HL-60 (cell line): ENCODE data around the gene TGFB1I1.

Experiments
- DNase-seq, 2 experiments: peaks; one replicate each; pipeline ENCODE4 v3.0.0-alpha.2; 2010 to 2020; ENCODE audit warnings: low read depth in 1 of 2, low spot score in 1 of 2
- H3K27ac ChIP-seq: fragments of 250-450 bp; sonication (Bioruptor Pico); replicated peaks from 2 replicates; pipeline ENCODE4 v1.5.1; 2020; ENCODE audit warnings: mild to moderate bottlenecking, moderate library complexity
- H3K27me3 ChIP-seq: fragments of 250-450 bp; sonication (Bioruptor Pico); 2 replicates; pipeline ENCODE4 v1.5.1; 2021; ENCODE audit warnings: mild to moderate bottlenecking, moderate library complexity; ENCODE audit not compliant: insufficient read depth, poor library complexity, severe bottlenecking
- H3K4me3 ChIP-seq: replicated peaks from 2 replicates; pipeline ENCODE4 v1.5.1; 2011; ENCODE audit warnings: mild to moderate bottlenecking, control low read depth, low read length; ENCODE audit not compliant: insufficient read depth
- GABPA ChIP-seq: IDR thresholded peaks from 2 replicates; pipeline ENCODE4 v1.6.1; 2012; ENCODE audit warnings: low read depth
- POLR2AphosphoS5 ChIP-seq: IDR thresholded peaks from 2 replicates; pipeline ENCODE4 v1.6.1; 2012; ENCODE audit warnings: low read depth
- SPI1 ChIP-seq: IDR thresholded peaks from 2 replicates; pipeline ENCODE4 v1.6.1; 2012; ENCODE audit warnings: low read depth, mild to moderate bottlenecking, borderline replicate concordance
- TF ChIP-seq, protein P1 (sequence below): IDR thresholded peaks from 2 replicates; pipeline ENCODE4 v1.6.1; 2012; ENCODE audit warnings: low read depth; ENCODE audit not compliant: insufficient replicate concordance
- TF ChIP-seq, protein P2 (sequence below): IDR thresholded peaks from one replicate; pipeline ENCODE4 v1.5.1; 2011; ENCODE audit warnings: low read length, control low read depth, inconsistent platforms; ENCODE audit not compliant: insufficient read depth

The TGFB1I1 gene

DNA sequence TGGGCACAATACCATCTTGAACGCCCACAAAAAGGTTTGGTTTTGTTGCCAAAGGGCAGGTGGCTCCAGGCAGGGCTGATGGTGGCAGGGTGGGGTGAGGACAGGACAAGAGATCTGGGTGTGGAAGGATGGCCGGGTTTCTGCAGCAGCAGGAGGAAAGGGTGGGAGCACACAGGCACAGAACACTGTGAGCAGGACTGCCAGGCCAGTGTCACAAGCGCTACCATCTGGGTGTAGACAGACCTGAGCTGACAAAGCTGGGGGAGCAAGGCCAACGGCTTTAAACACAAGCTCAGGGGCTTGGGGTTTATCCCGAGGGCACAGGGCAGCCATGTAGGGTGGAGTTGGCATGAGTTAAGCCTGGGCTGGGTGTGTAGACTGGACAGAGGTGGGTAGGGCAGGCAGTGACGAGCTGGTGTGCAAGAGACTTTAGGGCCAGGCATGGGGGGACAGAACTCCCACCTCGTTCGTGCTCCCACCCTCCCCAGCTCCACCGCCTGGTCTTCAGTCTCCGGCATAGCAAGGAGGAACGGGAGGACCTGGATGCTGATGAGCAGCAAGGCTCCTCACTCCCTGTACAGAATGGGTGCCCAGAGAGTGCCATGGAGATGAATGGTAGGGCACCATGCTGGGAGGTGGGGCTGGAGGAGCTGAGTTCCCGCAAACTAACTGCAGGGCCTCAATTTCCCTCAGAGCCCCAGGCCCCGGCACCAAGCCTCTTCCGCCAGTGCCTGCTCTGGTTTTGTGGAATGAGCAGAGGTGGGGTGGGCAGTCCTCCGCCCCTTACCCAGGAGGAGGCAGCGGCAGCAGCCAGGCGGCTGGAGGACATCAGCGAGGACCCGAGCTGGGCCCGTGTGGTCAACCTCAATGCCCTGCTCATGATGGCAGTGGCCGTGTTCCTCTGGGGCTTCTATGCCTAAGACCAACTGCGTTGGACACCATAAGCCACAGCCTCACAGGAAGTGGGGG, 17.9 kb downstream of the TGFB1I1 start:
- no peak for DNase-seq
- Histone ChIP-seq H3K4me3 (no peak overlapping the region), H3K27ac (no peak overlapping the region), H3K27me3 (no peaks in the 10 kb centered on the region)
- TF ChIP-seq, protein P1, sequence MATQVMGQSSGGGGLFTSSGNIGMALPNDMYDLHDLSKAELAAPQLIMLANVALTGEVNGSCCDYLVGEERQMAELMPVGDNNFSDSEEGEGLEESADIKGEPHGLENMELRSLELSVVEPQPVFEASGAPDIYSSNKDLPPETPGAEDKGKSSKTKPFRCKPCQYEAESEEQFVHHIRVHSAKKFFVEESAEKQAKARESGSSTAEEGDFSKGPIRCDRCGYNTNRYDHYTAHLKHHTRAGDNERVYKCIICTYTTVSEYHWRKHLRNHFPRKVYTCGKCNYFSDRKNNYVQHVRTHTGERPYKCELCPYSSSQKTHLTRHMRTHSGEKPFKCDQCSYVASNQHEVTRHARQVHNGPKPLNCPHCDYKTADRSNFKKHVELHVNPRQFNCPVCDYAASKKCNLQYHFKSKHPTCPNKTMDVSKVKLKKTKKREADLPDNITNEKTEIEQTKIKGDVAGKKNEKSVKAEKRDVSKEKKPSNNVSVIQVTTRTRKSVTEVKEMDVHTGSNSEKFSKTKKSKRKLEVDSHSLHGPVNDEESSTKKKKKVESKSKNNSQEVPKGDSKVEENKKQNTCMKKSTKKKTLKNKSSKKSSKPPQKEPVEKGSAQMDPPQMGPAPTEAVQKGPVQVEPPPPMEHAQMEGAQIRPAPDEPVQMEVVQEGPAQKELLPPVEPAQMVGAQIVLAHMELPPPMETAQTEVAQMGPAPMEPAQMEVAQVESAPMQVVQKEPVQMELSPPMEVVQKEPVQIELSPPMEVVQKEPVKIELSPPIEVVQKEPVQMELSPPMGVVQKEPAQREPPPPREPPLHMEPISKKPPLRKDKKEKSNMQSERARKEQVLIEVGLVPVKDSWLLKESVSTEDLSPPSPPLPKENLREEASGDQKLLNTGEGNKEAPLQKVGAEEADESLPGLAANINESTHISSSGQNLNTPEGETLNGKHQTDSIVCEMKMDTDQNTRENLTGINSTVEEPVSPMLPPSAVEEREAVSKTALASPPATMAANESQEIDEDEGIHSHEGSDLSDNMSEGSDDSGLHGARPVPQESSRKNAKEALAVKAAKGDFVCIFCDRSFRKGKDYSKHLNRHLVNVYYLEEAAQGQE = no peak
- TF ChIP-seq, protein P2, sequence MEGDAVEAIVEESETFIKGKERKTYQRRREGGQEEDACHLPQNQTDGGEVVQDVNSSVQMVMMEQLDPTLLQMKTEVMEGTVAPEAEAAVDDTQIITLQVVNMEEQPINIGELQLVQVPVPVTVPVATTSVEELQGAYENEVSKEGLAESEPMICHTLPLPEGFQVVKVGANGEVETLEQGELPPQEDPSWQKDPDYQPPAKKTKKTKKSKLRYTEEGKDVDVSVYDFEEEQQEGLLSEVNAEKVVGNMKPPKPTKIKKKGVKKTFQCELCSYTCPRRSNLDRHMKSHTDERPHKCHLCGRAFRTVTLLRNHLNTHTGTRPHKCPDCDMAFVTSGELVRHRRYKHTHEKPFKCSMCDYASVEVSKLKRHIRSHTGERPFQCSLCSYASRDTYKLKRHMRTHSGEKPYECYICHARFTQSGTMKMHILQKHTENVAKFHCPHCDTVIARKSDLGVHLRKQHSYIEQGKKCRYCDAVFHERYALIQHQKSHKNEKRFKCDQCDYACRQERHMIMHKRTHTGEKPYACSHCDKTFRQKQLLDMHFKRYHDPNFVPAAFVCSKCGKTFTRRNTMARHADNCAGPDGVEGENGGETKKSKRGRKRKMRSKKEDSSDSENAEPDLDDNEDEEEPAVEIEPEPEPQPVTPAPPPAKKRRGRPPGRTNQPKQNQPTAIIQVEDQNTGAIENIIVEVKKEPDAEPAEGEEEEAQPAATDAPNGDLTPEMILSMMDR = no peak
- TF ChIP-seq SPI1 = no peak
- TF ChIP-seq POLR2AphosphoS5 = 0 out of 2 replicates have a peak, but pooled peaks have one; percentile 19
- no peak for TF ChIP-seq GABPA

DNA sequence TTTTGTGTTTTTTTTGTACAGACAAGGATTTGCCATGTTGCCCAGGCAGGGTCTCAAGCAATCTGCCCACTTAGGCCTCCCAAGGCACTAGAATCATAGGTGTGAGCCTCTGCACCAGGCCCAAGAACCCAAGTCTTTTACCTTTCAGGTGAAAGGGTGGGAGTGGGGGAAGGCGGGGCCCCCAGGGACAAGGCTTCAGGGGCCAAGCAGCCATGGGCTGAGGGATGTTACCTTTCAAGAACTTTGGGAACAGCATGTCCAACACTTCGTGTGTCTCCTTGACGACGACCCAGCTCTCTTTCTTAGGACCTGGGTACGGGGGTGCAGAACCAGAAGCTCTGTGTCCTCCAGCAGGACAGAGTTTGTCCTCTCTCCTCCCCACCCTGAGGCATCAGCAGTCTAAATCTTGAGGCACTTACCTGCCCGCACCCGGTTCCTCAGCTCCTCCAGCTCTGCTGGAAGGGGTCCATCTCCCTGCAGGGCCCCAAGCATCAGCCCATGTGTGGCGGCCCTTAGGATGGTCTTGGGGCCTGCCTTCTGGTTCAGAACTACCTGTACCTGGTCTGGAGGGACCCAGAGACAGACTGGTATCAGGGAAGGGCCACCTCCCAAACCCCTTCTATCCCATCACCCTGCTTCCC, 19.9 kb downstream of the TGFB1I1 start:
- no peak for TF ChIP-seq SPI1
- TF ChIP-seq, protein P2 = no peak
- no peak for TF ChIP-seq POLR2AphosphoS5
- TF ChIP-seq, protein P1 = no peak
- no peak for TF ChIP-seq GABPA
- H3K27ac ChIP-seq = no peak overlapping the region
- H3K27me3 ChIP-seq = no peaks in the 10 kb centered on the region
- no peak overlapping the region for H3K4me3 ChIP-seq
- DNase-seq = no peak

DNA sequence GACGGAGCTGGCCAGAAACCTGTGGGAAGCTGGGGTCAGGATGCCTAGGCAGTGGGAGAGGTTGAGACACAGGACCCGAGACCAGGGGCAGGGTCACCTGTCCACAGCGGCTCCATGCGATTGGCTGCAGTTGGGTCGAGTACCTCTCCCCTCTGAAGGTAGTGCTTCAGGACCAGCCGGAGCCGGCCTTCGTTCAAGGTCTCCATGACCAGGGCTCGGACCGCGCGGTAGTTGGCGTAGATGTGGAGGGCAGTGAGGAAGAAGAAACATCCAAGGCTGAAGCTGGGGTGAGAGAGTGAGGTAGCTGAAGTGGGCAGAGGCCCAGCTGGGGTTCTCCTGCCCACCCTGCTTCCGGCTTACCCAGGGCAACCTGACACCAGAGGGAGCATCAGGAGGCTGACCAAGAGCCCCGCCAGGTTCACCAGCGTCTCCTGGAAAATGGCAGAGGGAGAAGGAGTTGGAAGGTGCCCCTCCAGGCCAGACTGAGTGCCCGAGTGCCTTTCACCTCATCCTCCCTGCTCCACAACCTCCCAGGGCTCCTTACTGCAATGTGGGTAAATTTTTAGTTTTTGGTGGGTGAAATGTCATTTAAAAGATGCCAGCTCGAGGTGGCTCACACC, 21.7 kb downstream of the TGFB1I1 start:
- DNase-seq = no peak
- no peak overlapping the region for H3K4me3 ChIP-seq
- H3K27me3 ChIP-seq = no peaks in the 10 kb centered on the region
- no peak overlapping the region for H3K27ac ChIP-seq
- TF ChIP-seq, protein P2 = no peak
- TF ChIP-seq SPI1 (no peak), POLR2AphosphoS5 (no peak), GABPA (no peak)
- TF ChIP-seq, protein P1 = no peak
